ENCODE data around the gene ATF4. TPM values are rescaled to one million over a fixed set of nuclear protein-coding genes. Genes with fewer than 3 reads are reported as not detected.

The ATF4 gene
- polyA plus RNA-seq, 1 experiment = 886 TPM

- TF ChIP-seq CTCF (IDR thresholded peaks at IDR 0.05; ENCODE audit: insufficient read depth, low read depth, low read length) = no peak
- no peak overlapping the region for H3K4me3 ChIP-seq (ENCODE audit: low read depth, low read length)
- ChIA-PET POLR2A (interaction anchor here (0.8 to 1.4 kb wide), 2 partner anchors 211 to 516 kb away, joined by 4 to 5 read pairs; no protein-coding TSS in a partner anchor), CTCF (interaction anchor here (0.7 to 24.6 kb wide), 23 partner anchors 8 to 669 kb away, joined by 3 to 476 read pairs (median 7); partner anchors contain the start of genes ATF4, MIEF1 and RPL3)
- DNase-seq (ENCODE audit: low read depth) = no peak
- H3K27me3 ChIP-seq (ENCODE audit: control insufficient read depth, insufficient read depth, low read length) = no peaks in the 10 kb centered on the region
- peaks cover 21% of the 10 kb centered on the region for H3K36me3 ChIP-seq (ENCODE audit: control insufficient read depth, insufficient read depth, low read length)
Observed at GRCh38 chr22:39528080-39528661, 7.8 kb downstream of the ATF4 start.

GRCh38 chr22:39528681-39529486 is 8.5 kb downstream of the ATF4 start:
- H3K36me3 ChIP-seq (ENCODE audit: control insufficient read depth, insufficient read depth, low read length) = peaks cover 19% of the 10 kb centered on the region
- TF ChIP-seq CTCF (IDR thresholded peaks at IDR 0.05; ENCODE audit: insufficient read depth, low read depth, low read length) = peak; percentile 99
- ChIA-PET POLR2A (interaction anchor here (0.6 to 1.4 kb wide), 4 partner anchors 9 to 649 kb away, joined by 3 to 5 read pairs (median 4); partner anchors contain the start of gene TNRC6B), CTCF (interaction anchor here (0.5 to 24.6 kb wide), 42 partner anchors 9 to 810 kb away, joined by 3 to 476 read pairs (median 4); partner anchors contain the start of genes ATF4, MIEF1, RPL3 and SYNGR1)
- no peaks in the 10 kb centered on the region for H3K27me3 ChIP-seq (ENCODE audit: control insufficient read depth, insufficient read depth, low read length)
- H3K4me3 ChIP-seq (ENCODE audit: low read depth, low read length) = no peak overlapping the region
- DNase-seq (ENCODE audit: low read depth) = no peak

- DNase-seq (ENCODE audit: low read depth) = no peak
- H3K4me3 ChIP-seq (ENCODE audit: low read depth, low read length) = no peak overlapping the region
- ChIA-PET POLR2A (interaction anchor here (1.0 to 1.4 kb wide), 2 partner anchors 10 to 212 kb away, joined by 3 to 5 read pairs; no protein-coding TSS in a partner anchor), CTCF (interaction anchor here (0.6 to 24.6 kb wide), 36 partner anchors 8 to 1005 kb away, joined by 3 to 476 read pairs (median 5); partner anchors contain the start of genes MIEF1, RPL3, SYNGR1 and TAB1)
- H3K36me3 ChIP-seq (ENCODE audit: control insufficient read depth, insufficient read depth, low read length) = peaks cover 14% of the 10 kb centered on the region
- no peaks in the 10 kb centered on the region for H3K27me3 ChIP-seq (ENCODE audit: control insufficient read depth, insufficient read depth, low read length)
- TF ChIP-seq CTCF (IDR thresholded peaks at IDR 0.05; ENCODE audit: insufficient read depth, low read depth, low read length) = no peak
Observed at GRCh38 chr22:39529487-39529851, 9.1 kb downstream of the ATF4 start.

- H3K27me3 ChIP-seq (ENCODE audit: control insufficient read depth, insufficient read depth, low read length) = no peaks in the 10 kb centered on the region
- no peak for DNase-seq (ENCODE audit: low read depth)
- peaks cover 14% of the 10 kb centered on the region for H3K36me3 ChIP-seq (ENCODE audit: control insufficient read depth, insufficient read depth, low read length)
- CTCF ChIA-PET = interaction anchor here (0.6 to 24.6 kb wide), 14 partner anchors 9 to 1004 kb away, joined by 3 to 476 read pairs (median 10); partner anchors contain the start of genes PDGFB and RPL3
- H3K4me3 ChIP-seq (ENCODE audit: low read depth, low read length) = no peak overlapping the region
- POLR2A ChIA-PET = no interaction called here
- no peak for TF ChIP-seq CTCF (IDR thresholded peaks at IDR 0.05; ENCODE audit: insufficient read depth, low read depth, low read length)
Observed at GRCh38 chr22:39530116-39530515, 9.8 kb downstream of the ATF4 start.
